Body of pancreas (tissue), 4 donors: ENCODE data around the gene DDX41. TPM values are rescaled to one million over a fixed set of nuclear protein-coding genes. Genes with fewer than 3 reads are reported as not detected.
"Not testable (repeated sequence)": the region's sequence is repeated elsewhere in the genome, so short reads cannot be mapped to it uniquely, and the experiment has no call there.

Source experiments
- ATAC-seq: fragments of 150-250 bp; one replicate; pipeline ENCODE4 v1.9.1; 2016
- DNase-seq, 4 donors: peaks; one replicate each; pipeline ENCODE4 v3.0.0-alpha.2; 2019
- H3K27ac ChIP-seq, 4 donors: fragments of 200-600 bp; sonication (generic); 1 replicate in 3 of 4; 2 replicates in 1 of 4; pipeline versions ENCODE4 v1.5.1 to v1.6.1; 2016 to 2019; ENCODE audit warnings: mild to moderate bottlenecking in 1 of 4, mixed read lengths in 1 of 4, moderate library complexity in 1 of 4
- H3K27me3 ChIP-seq, 2 donors: fragments of 200-600 bp; sonication (generic); one replicate each; pipeline ENCODE4 v1.6.0; 2016; ENCODE audit warnings: mild to moderate bottlenecking in 1 of 2
- H3K36me3 ChIP-seq, 2 donors: fragments of 200-600 bp; sonication (generic); replicated peaks in 1 of 2; 2 replicates each; pipeline ENCODE4 v1.5.1; 2016; ENCODE audit warnings: low read depth in 2 of 2; ENCODE audit not compliant: insufficient read depth in 1 of 2
- H3K4me1 ChIP-seq: fragments of 200-600 bp; sonication (generic); one replicate; pipeline ENCODE4 v1.6.0; 2016
- H3K4me3 ChIP-seq, 2 donors: fragments of 200-600 bp; sonication (generic); 1 replicate in 1 of 2; 2 replicates in 1 of 2; pipeline ENCODE4 v1.5.1; 2016 to 2019
- H3K9me3 ChIP-seq, 3 donors: fragments of 200-600 bp; sonication (generic); 1 replicate in 2 of 3; 2 replicates in 1 of 3; pipeline ENCODE4 v1.5.1; 2016
- CTCF ChIP-seq, 7 experiments: fragments of 450-650 bp in 4 of 7; fragments of 200-600 bp in 3 of 7; sonication (generic) in 3 of 7; IDR thresholded peaks; one replicate each; pipeline ENCODE4 v1.5.1; 2016 to 2019; ENCODE audit warnings: antibody characterized with exemption in 7 of 7
- POLR2A ChIP-seq, 3 donors: fragments of 450-650 bp; IDR thresholded peaks; one replicate each; pipeline ENCODE4 v1.6.1; 2016; ENCODE audit warnings: antibody characterized with exemption in 3 of 3, mild to moderate bottlenecking in 2 of 3
- WGBS, 2 donors: methylation state at CpG; one replicate each; pipeline ENCODE4 v1.1.5; 2017; 5-methylcytosine and 5-hydroxymethylcytosine counted together
- intact Hi-C: fragments of 100-400 bp; cut with DNase I; formaldehyde crosslinking; loops from one replicate; pipeline ENCODE4 v1.15.1; 2023
- total RNA-seq, 2 donors: library from RNA; depleted of rRNA; stranded (reverse); fragments of >200 nt; gene quantifications; one replicate each; pipeline ENCODE4 v1.1.0, GENCODE V29; 2016

DDX41 gene
- total RNA-seq, 2 donors from 2014 or later = 86.1 to 115 TPM

GRCh38 chr5:177489119-177489716, 27.5 kb downstream of the DDX41 start:
- intact Hi-C loops = no loop called here
- Histone ChIP-seq H3K27me3 (no peaks in the 10 kb centered on the region), H3K27ac (no peak overlapping the region), H3K4me3 (no peak overlapping the region), H3K36me3 (no peaks in the 10 kb centered on the region), H3K9me3 (no peaks in the 10 kb centered on the region), H3K4me1 (peaks cover 2% of the 10 kb centered on the region)
- no peak for DNase-seq
- TF ChIP-seq CTCF (IDR thresholded peaks at IDR 0.05) (no peak), POLR2A (IDR thresholded peaks at IDR 0.05) (no peak)
- WGBS, 2 donors = 72 to 80% methylated on average over 13 to 26 of the region's 26 CpGs
- ATAC-seq = no peak

- H3K4me3 ChIP-seq = no peak overlapping the region
- WGBS, 2 donors = 89 to 91% methylated on average over 14 to 15 of the region's 15 CpGs
- intact Hi-C loops = no loop called here
- no peaks in the 10 kb centered on the region for H3K4me1 ChIP-seq
- H3K9me3 ChIP-seq = no peaks in the 10 kb centered on the region
- H3K36me3 ChIP-seq = no peaks in the 10 kb centered on the region
- ATAC-seq (no peak), DNase-seq (no peak)
- H3K27me3 ChIP-seq = no peaks in the 10 kb centered on the region
- no peak overlapping the region for H3K27ac ChIP-seq
- TF ChIP-seq POLR2A (IDR thresholded peaks at IDR 0.05) (no peak), CTCF (IDR thresholded peaks at IDR 0.05) (no peak)
Observed at GRCh38 chr5:177487975-177488374, 28.8 kb downstream of the DDX41 start.

GRCh38 chr5:177487144-177487543, 29.6 kb downstream of the DDX41 start:
- H3K4me1 ChIP-seq = no peaks in the 10 kb centered on the region
- intact Hi-C loops = no loop called here
- WGBS, 2 donors = 89 to 90% methylated on average over 8 of the region's 8 CpGs
- H3K9me3 ChIP-seq = no peaks in the 10 kb centered on the region
- no peaks in the 10 kb centered on the region for H3K27me3 ChIP-seq
- H3K27ac ChIP-seq = no peak overlapping the region
- DNase-seq = no peak
- TF ChIP-seq CTCF (IDR thresholded peaks at IDR 0.05) (no peak), POLR2A (IDR thresholded peaks at IDR 0.05) (no peak)
- H3K36me3 ChIP-seq = no peaks in the 10 kb centered on the region
- no peak overlapping the region for H3K4me3 ChIP-seq
- no peak for ATAC-seq

GRCh38 chr5:177486256-177486655, 30.5 kb downstream of the DDX41 start:
- no peak for ATAC-seq
- Histone ChIP-seq H3K9me3 (no peaks in the 10 kb centered on the region), H3K36me3 (no peaks in the 10 kb centered on the region), H3K4me1 (no peaks in the 10 kb centered on the region), H3K27ac (no peak overlapping the region), H3K27me3 (no peaks in the 10 kb centered on the region), H3K4me3 (no peak overlapping the region)
- DNase-seq = no peak
- intact Hi-C loops = no loop called here
- 89 to 93% methylated on average over 2 to 3 of the region's 3 CpGs for WGBS, 2 donors
- TF ChIP-seq POLR2A (IDR thresholded peaks at IDR 0.05) (no peak), CTCF (IDR thresholded peaks at IDR 0.05) (no peak)

GRCh38 chr5:177485753-177486152, 31.0 kb downstream of the DDX41 start:
- H3K4me1 ChIP-seq, H3K27ac ChIP-seq, ATAC-seq, H3K4me3 ChIP-seq, intact Hi-C loops, H3K36me3 ChIP-seq, DNase-seq, H3K9me3 ChIP-seq, H3K27me3 ChIP-seq: not testable (repeated sequence)
- 56 to 100% methylated on average over 3 of the region's 3 CpGs for WGBS, 2 donors
